HG03097 (cell line): ENCODE measurements around the gene TRA2A.

ENCODE experiments used
- ATAC-seq: cut with Tn5 transposase; IDR thresholded peaks from one replicate; pipeline ENCODE4 v1.9.1; 2021; ENCODE audit not compliant: unreplicated experiment, low FRiP score

TRA2A gene

DNA sequence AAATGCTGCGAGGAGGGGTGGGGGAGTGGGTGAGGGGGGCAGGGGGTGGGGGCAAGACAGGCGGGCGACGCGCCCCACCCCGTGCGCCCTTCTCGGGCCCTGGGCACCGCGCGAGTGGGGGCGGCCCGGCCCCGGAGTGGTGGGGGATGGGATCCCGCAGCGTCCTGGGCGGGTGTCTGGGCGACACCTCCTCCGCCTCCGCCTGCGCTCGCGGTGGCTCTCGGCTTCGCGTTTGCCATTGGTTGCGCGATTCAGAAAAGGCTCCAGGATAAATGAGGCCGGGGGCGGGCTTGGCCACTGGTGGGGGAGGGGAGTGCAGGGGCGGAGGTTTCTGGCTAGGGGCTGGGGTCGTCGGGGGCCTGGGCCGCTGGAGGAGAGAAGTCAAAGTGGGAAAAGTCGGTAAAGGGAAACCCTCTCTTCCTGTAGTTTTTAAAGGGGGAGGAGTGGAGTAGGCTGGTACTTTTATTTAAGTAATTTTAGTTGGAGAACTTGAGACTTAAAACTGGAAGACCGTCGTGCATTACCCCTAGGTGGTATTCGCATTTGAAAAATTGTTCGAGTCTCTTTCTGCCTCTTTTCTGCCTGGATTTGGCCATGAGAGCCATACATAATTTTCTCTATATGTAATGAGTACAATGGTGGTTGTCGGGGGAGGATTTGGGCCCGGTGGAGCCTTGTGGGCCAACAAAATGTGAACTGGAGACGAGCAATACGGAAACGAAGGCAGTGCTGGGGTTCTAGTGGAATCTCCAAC, 60.5 kb downstream of the TRA2A start:
- ATAC-seq, result peak; percentile 45

DNA sequence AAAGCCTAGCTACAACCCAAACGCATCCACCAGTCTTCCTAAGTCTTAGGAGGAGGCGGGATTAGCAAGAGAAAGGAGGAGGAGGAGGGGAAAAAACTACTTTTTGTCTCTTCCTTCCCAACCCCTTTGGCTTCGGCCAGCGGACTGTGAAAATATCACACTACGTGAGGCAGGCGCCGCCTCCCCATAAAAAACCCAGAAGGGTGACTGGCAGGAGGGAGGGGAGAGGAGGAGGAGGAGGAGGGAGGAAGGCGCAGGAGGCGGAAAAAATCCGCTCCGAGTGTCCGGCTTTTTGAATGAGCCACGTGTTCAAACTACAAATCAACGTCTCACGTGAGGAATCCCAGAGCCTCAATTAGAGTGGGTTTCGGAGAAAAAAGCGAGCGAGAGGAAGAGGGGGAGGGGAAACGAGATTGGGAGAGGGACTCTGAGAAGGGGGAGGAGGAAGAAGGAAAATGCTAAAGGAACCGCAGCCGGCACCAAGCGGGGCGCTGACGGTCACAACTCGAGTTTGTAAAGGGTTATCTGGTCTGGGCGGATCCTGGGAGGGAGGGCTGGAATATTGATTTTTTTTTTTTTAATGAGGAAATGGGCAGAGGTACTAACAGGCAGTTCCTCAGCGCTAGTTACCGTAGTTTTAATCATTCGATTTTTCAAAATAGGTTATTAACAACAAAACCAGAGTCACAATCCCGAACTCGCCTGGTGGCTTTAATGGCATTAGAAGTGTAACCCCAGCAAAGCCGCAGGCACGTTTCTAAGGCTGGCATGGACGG, 61.3 kb downstream of the TRA2A start, which contains the start of gene IGF2BP3:
Gene IGF2BP3, minus strand, starts transcription at position 162 of the 776 bp plus-strand sequence. CDS start 381 bp downstream, outside the sequence.
- ATAC-seq, result no peak

DNA sequence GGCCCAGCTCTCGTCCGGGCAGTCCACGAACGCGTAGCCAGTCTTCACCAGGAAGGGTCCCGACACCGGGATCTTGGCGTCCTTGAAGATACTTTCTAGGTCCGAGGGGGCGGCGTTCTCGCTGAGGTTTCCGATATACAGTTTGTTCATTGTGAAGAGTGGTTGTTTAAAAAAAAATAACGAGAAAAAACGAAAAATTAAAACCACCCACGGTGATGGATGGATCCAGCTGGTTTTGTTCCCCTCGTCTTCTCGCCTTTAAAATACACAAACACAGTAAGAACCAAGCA, 61.9 kb downstream of the TRA2A start:
- no peak for ATAC-seq

- no peak for ATAC-seq
Observed at GRCh38 chr7:23469150-23469960, 62.4 kb downstream of the TRA2A start.

DNA sequence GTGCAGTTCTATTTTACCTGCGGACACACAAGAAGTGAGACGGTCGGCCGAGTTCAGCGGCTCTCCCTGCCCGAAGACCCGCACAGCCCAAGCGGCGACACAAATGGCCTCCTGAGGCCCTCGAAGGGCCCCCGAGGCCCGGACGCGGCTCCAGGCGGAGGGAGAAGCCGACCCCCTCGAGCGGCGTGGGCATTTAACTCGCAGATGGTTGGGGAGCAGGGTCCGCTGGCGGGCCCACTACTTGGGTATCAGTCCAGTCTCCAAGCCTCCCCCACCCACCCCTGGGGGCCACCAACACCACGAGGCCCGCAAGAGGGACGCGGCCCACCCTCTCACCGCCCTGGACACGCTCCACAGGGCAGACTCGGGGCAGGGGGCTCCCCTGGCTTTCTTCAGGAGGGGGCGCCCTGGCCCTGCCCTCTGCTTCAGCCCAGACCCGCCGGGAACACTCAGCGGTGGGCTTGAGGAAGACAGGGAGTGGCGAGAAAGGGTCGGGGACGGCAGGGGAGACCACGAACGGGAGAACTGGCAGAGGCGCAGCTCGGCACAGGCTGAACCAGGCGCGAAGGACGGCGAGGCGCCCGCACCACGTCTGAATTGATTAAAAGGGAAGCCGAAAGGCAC, 63.1 kb downstream of the TRA2A start:
- ATAC-seq, result no peak

GRCh38 chr7:23467806-23468525, 63.8 kb downstream of the TRA2A start:
- ATAC-seq, result no peak

GRCh38 chr7:23467291-23467805, 64.4 kb downstream of the TRA2A start:
- ATAC-seq, result no peak

- no peak for ATAC-seq
Observed at GRCh38 chr7:23462846-23463245, 68.9 kb downstream of the TRA2A start.

- ATAC-seq, result no peak
Observed at GRCh38 chr7:23458044-23458443, 73.7 kb downstream of the TRA2A start.

DNA sequence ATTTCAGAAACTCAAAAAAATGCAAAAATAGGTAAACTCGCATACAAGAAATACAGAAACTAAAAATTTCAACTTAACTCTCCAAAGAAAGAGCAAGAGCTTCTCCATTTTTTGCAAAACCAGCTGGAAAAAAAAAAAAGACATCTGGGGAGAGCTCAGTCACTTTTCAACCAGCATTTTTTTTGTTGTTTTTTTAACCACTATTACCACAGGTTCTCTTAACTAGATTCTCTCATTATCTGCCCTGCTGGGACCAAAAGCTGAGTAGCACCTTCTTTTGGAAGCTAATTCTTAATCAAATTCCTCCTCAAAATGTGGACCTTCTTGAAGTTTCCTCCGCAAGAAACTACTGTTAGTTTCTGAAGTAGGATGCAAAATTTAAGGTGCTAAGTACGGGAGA, 75.7 kb downstream of the TRA2A start:
- no peak for ATAC-seq

- ATAC-seq, result no peak
Observed at GRCh38 chr7:23454881-23455526, 76.8 kb downstream of the TRA2A start.
